Calu3 (cell line): Measurements from ENCODE around the gene TSNAX. TPM values are rescaled to one million over a fixed set of nuclear protein-coding genes. Genes with fewer than 3 reads are reported as not detected.

Experiments used
- BruUV-seq: library from RNA; stranded (reverse); fragments of 400-500 nt; replicated peaks from 2 replicates; lab custom pipeline; 2021; lab: Mats Ljungman, UMichigan
- CTCF ChIA-PET: fragments of 300-600 bp; sonication (Branson Sonifier 250); formaldehyde crosslinking; loops from one replicate; lab custom pipeline; 2022; ENCODE audit warnings: antibody characterized with exemption; lab: Charles Lee
- DNase-seq: peaks from one replicate; pipeline ENCODE4 v3.0.0; 2022
- H3K27ac Mint-ChIP-seq: one replicate; pipeline ENCODE4 v1.8.0; 2022; ENCODE audit warnings: mixed read lengths; ENCODE audit not compliant: unreplicated experiment
- H3K27me3 Mint-ChIP-seq: one replicate; pipeline ENCODE4 v1.8.0; 2022; ENCODE audit warnings: mixed read lengths; ENCODE audit not compliant: unreplicated experiment
- H3K36me3 Mint-ChIP-seq: one replicate; pipeline ENCODE4 v1.8.0; 2022; ENCODE audit warnings: mild to moderate bottlenecking, moderate library complexity, mixed read lengths; ENCODE audit not compliant: insufficient read depth, unreplicated experiment
- H3K4me1 Mint-ChIP-seq: one replicate; pipeline ENCODE4 v1.8.0; 2022; ENCODE audit warnings: mild to moderate bottlenecking, low read depth, mixed read lengths; ENCODE audit not compliant: unreplicated experiment
- H3K4me3 Mint-ChIP-seq: one replicate; pipeline ENCODE4 v1.8.0; 2022; ENCODE audit warnings: mild to moderate bottlenecking, low read depth, moderate library complexity, mixed read lengths; ENCODE audit not compliant: unreplicated experiment
- H3K9me3 Mint-ChIP-seq: one replicate; pipeline ENCODE4 v1.8.0; 2022; ENCODE audit warnings: low read depth, mixed read lengths; ENCODE audit not compliant: unreplicated experiment
- CTCF ChIP-seq: fragments of 200-600 bp; IDR thresholded peaks from one replicate; pipeline ENCODE4 v1.8.0; 2022; ENCODE audit warnings: antibody characterized with exemption; ENCODE audit not compliant: unreplicated experiment
- intact Hi-C: fragments of 100-400 bp; cut with micrococcal nuclease; formaldehyde crosslinking; loops from one replicate; pipeline ENCODE4 v1.10.0; 2022; ENCODE audit not compliant: unreplicated experiment
- total RNA-seq: library from RNA; stranded (reverse); gene quantifications from 2 replicates; pipeline ENCODE4 v1.2.3, GENCODE V29; 2022

TSNAX gene
- total RNA-seq, 1 experiment from 2014 or later, result 55.5 TPM

GRCh38 chr1:231527586-231528171 is 790 bp upstream of the TSNAX start:
- BruUV-seq, result no TSS peak
- Mint-ChIP-seq H3K4me1 (peaks cover 26% of the 10 kb centered on the region), H3K36me3 (peaks cover 37% of the 10 kb centered on the region), H3K27me3 (no peaks in the 10 kb centered on the region), H3K4me3 (peak overlapping the region; percentile 98), H3K27ac (peak overlapping the region; percentile 99), H3K9me3 (no peaks in the 10 kb centered on the region)
- CTCF ChIA-PET, result interaction anchor here (0.6 to 1.0 kb wide), 2 partner anchors 186 to 437 kb away, joined by 3 read pairs; no protein-coding TSS in a partner anchor
- DNase-seq, result no peak
- intact Hi-C loops, result loop anchor here (2.0 to 5.0 kb wide), 2 partner anchors 105 to 170 kb away; partner anchors contain the start of gene EGLN1
- no peak for TF ChIP-seq CTCF

GRCh38 chr1:231533240-231533639 is 4.8 kb downstream of the TSNAX start:
- Mint-ChIP-seq H3K27me3 (no peaks in the 10 kb centered on the region), H3K9me3 (no peaks in the 10 kb centered on the region), H3K4me1 (peaks cover 17% of the 10 kb centered on the region), H3K4me3 (no peak overlapping the region), H3K27ac (no peak overlapping the region), H3K36me3 (peaks cover 37% of the 10 kb centered on the region)
- intact Hi-C loops, result no loop called here
- CTCF ChIA-PET, result no interaction called here
- TF ChIP-seq CTCF, result no peak
- no TSS peak for BruUV-seq
- no peak for DNase-seq

GRCh38 chr1:231534703-231535159 is 6.3 kb downstream of the TSNAX start:
- BruUV-seq, result no TSS peak
- H3K27me3 Mint-ChIP-seq, result no peaks in the 10 kb centered on the region
- H3K27ac Mint-ChIP-seq, result no peak overlapping the region
- H3K4me1 Mint-ChIP-seq, result peaks cover 6% of the 10 kb centered on the region
- H3K4me3 Mint-ChIP-seq, result no peak overlapping the region
- peaks cover 29% of the 10 kb centered on the region for H3K36me3 Mint-ChIP-seq
- DNase-seq, result no peak
- CTCF ChIA-PET, result interaction anchor here (0.6 to 0.8 kb wide), 3 partner anchors 13 to 1646 kb away, joined by 3 to 4 read pairs (median 3); no protein-coding TSS in a partner anchor
- no peak for TF ChIP-seq CTCF
- H3K9me3 Mint-ChIP-seq, result no peaks in the 10 kb centered on the region
- intact Hi-C loops, result no loop called here

GRCh38 chr1:231536099-231536498 is 7.6 kb downstream of the TSNAX start:
- peaks cover 3% of the 10 kb centered on the region for H3K9me3 Mint-ChIP-seq
- BruUV-seq, result no TSS peak
- H3K4me3 Mint-ChIP-seq, result no peak overlapping the region
- DNase-seq, result no peak
- H3K36me3 Mint-ChIP-seq, result peaks cover 21% of the 10 kb centered on the region
- no peaks in the 10 kb centered on the region for H3K4me1 Mint-ChIP-seq
- TF ChIP-seq CTCF, result no peak
- CTCF ChIA-PET, result interaction anchor here (0.6 kb wide), 1 partner anchor 535 kb away, joined by 3 read pairs; no protein-coding TSS in a partner anchor
- H3K27me3 Mint-ChIP-seq, result no peaks in the 10 kb centered on the region
- H3K27ac Mint-ChIP-seq, result no peak overlapping the region
- intact Hi-C loops, result no loop called here
